ENCODE data around the gene CDH2. TPM values are rescaled to one million over a fixed set of nuclear protein-coding genes. Genes with fewer than 3 reads are reported as not detected.

CDH2 gene
- total and polyA plus RNA-seq, 10 donors: 0.96 to 40.2 (median 24.6) TPM

DNA sequence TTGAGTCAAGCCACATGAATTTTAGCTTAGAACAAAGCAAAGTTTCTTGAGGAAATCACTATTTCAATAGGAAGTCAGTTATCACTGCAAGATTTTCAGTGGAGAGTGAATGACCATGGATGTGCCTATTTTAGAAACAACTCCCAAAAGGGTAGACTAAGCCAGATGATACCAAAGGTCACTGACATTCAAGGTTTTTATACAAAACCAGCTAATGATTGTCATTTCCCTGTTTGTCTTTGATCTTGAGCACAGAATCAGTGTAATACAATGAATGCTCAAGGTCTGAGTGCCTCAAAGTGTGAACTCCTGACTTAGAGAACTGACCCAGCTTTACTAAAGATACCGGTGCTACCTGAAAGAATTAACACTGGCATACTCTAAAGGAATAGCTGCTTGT, 60.5 kb downstream of the CDH2 start:
- DNase-seq: no peak
- intact Hi-C loops (cut with DNase I; ENCODE audit: low total_unique reads): no loop called here
- H3K9me3 ChIP-seq: no peaks in the 10 kb centered on the region
- peak overlapping the region in 3 of 8 donors; percentile 15 to 23 (median 15) for H3K27ac ChIP-seq
- H3K27me3 ChIP-seq (replicated peaks in 1 of 7): no peaks in the 10 kb centered on the region
- TF ChIP-seq POLR2AphosphoS5 (IDR thresholded peaks at IDR 0.05): no peak
- TF ChIP-seq POLR2A (IDR thresholded peaks at IDR 0.05): no peak
- TF ChIP-seq, protein P1, sequence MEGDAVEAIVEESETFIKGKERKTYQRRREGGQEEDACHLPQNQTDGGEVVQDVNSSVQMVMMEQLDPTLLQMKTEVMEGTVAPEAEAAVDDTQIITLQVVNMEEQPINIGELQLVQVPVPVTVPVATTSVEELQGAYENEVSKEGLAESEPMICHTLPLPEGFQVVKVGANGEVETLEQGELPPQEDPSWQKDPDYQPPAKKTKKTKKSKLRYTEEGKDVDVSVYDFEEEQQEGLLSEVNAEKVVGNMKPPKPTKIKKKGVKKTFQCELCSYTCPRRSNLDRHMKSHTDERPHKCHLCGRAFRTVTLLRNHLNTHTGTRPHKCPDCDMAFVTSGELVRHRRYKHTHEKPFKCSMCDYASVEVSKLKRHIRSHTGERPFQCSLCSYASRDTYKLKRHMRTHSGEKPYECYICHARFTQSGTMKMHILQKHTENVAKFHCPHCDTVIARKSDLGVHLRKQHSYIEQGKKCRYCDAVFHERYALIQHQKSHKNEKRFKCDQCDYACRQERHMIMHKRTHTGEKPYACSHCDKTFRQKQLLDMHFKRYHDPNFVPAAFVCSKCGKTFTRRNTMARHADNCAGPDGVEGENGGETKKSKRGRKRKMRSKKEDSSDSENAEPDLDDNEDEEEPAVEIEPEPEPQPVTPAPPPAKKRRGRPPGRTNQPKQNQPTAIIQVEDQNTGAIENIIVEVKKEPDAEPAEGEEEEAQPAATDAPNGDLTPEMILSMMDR (IDR thresholded peaks at IDR 0.05 in 8 of 11, conservative IDR thresholded peaks at IDR 0.05 in 3 of 11): no peak
- peaks cover 0 to 7% (median 0%) of the 10 kb centered on the region in 6 donors for H3K4me1 ChIP-seq
- H3K4me3 ChIP-seq: no peak overlapping the region
- WGBS, 5 donors: 52 to 77% (median 73%) methylated on average over 1 of the region's 1 CpG
- H3K36me3 ChIP-seq: no peaks in the 10 kb centered on the region

GRCh38 chr18:28115149-28115550, 61.8 kb downstream of the CDH2 start:
- Histone ChIP-seq H3K36me3 (no peaks in the 10 kb centered on the region), H3K4me3 (no peak overlapping the region), H3K9me3 (no peaks in the 10 kb centered on the region), H3K4me1 (peaks cover 0 to 7% (median 0%) of the 10 kb centered on the region in 6 donors), H3K27me3 (replicated peaks in 1 of 7) (no peaks in the 10 kb centered on the region), H3K27ac (no peak overlapping the region)
- no peak for DNase-seq
- WGBS, 5 donors: 89 to 100% (median 96%) methylated on average over 2 of the region's 2 CpGs
- TF ChIP-seq, protein P1 (IDR thresholded peaks at IDR 0.05 in 8 of 11, conservative IDR thresholded peaks at IDR 0.05 in 3 of 11): no peak
- TF ChIP-seq POLR2AphosphoS5 (IDR thresholded peaks at IDR 0.05) (no peak), POLR2A (IDR thresholded peaks at IDR 0.05) (no peak)
- intact Hi-C loops (cut with DNase I; ENCODE audit: low total_unique reads): no loop called here

GRCh38 chr18:28114472-28114871, 62.5 kb downstream of the CDH2 start:
- 67 to 86% (median 83%) methylated on average over 3 of the region's 3 CpGs for WGBS, 5 donors
- no peaks in the 10 kb centered on the region for H3K27me3 ChIP-seq (replicated peaks in 1 of 7)
- H3K4me3 ChIP-seq: no peak overlapping the region
- no peak for DNase-seq
- H3K36me3 ChIP-seq: no peaks in the 10 kb centered on the region
- intact Hi-C loops (cut with DNase I; ENCODE audit: low total_unique reads): no loop called here
- no peak for TF ChIP-seq POLR2AphosphoS5 (IDR thresholded peaks at IDR 0.05)
- TF ChIP-seq, protein P1 (IDR thresholded peaks at IDR 0.05 in 8 of 11, conservative IDR thresholded peaks at IDR 0.05 in 3 of 11): no peak
- TF ChIP-seq POLR2A (IDR thresholded peaks at IDR 0.05): no peak
- no peak overlapping the region for H3K27ac ChIP-seq
- H3K4me1 ChIP-seq: peaks cover 0 to 7% (median 0%) of the 10 kb centered on the region in 6 donors
- no peaks in the 10 kb centered on the region for H3K9me3 ChIP-seq

- 77 to 92% (median 85%) methylated on average over 3 of the region's 3 CpGs for WGBS, 5 donors
- TF ChIP-seq POLR2AphosphoS5 (IDR thresholded peaks at IDR 0.05) (no peak), POLR2A (IDR thresholded peaks at IDR 0.05) (no peak)
- TF ChIP-seq, protein P1 (IDR thresholded peaks at IDR 0.05 in 8 of 11, conservative IDR thresholded peaks at IDR 0.05 in 3 of 11): no peak
- Histone ChIP-seq H3K4me3 (no peak overlapping the region), H3K27ac (no peak overlapping the region), H3K36me3 (no peaks in the 10 kb centered on the region), H3K27me3 (replicated peaks in 1 of 7) (no peaks in the 10 kb centered on the region), H3K9me3 (no peaks in the 10 kb centered on the region), H3K4me1 (peaks cover 0 to 7% (median 0%) of the 10 kb centered on the region in 6 donors)
- DNase-seq: no peak
- intact Hi-C loops (cut with DNase I; ENCODE audit: low total_unique reads): no loop called here
Measured at GRCh38 chr18:28113271-28114029, 63.5 kb downstream of the CDH2 start.
